H1 (cell line): ENCODE results near the gene PLPP4. TPM values are rescaled to one million over a fixed set of nuclear protein-coding genes. Genes with fewer than 3 reads are reported as not detected.

ENCODE experiments used
- CHD7 ChIP-seq: fragments of 300-600 bp; sonication (generic); IDR thresholded peaks from 2 replicates; pipeline ENCODE4 v1.7.1; 2012; ENCODE audit warnings: low read length, moderate library complexity, mild to moderate bottlenecking, inconsistent platforms; ENCODE audit not compliant: insufficient replicate concordance
- polyA plus RNA-seq, 7 experiments: library from polyadenylated mRNA; depleted of rRNA in 3 of 7; stranded (reverse) in 5 of 7; unstranded in 2 of 7; fragments of >200 nt in 5 of 7; fragments of 200-250 nt in 2 of 7; gene quantifications; 1 replicate in 5 of 7; 2 replicates in 1 of 7; 4 replicates in 1 of 7; pipeline versions ENCODE4 v1.2.1 to v1.2.3, GENCODE V29; 2011 to 2013; ENCODE audit warnings: missing spikeins in 2 of 7, mixed read lengths in 2 of 7
- total RNA-seq: library from RNA; stranded (reverse); fragmentation: NEBNext Ultra II Directional; extraction: Animal tissue kit (Norgen Biotek cat#: 25700); gene quantifications from 2 replicates; pipeline ENCODE4 v1.2.1, GENCODE V29; 2021

The PLPP4 gene
- total and polyA plus RNA-seq, 2 of the 8 experiments (the other 6 are each of a cell fraction or from before 2014, with no cell fraction given) = 0.30 TPM; not detected in 1

- no peak for TF ChIP-seq CHD7
These were observed 51.9 kb downstream of the PLPP4 start (continued) for GRCh38 chr10:120508966-120509365.
